HPDE6-E6E7 (cell line): ENCODE data around the gene CLPTM1L.
"Not testable (repeated sequence)": the region's sequence is repeated elsewhere in the genome, so short reads cannot be mapped to it uniquely, and the experiment has no call there.

Source experiments
- DNase-seq: peaks from one replicate; pipeline ENCODE4 v3.0.0; 2011; ENCODE audit warnings: missing footprints; ENCODE audit errors: extremely low spot score

The CLPTM1L gene

DNA sequence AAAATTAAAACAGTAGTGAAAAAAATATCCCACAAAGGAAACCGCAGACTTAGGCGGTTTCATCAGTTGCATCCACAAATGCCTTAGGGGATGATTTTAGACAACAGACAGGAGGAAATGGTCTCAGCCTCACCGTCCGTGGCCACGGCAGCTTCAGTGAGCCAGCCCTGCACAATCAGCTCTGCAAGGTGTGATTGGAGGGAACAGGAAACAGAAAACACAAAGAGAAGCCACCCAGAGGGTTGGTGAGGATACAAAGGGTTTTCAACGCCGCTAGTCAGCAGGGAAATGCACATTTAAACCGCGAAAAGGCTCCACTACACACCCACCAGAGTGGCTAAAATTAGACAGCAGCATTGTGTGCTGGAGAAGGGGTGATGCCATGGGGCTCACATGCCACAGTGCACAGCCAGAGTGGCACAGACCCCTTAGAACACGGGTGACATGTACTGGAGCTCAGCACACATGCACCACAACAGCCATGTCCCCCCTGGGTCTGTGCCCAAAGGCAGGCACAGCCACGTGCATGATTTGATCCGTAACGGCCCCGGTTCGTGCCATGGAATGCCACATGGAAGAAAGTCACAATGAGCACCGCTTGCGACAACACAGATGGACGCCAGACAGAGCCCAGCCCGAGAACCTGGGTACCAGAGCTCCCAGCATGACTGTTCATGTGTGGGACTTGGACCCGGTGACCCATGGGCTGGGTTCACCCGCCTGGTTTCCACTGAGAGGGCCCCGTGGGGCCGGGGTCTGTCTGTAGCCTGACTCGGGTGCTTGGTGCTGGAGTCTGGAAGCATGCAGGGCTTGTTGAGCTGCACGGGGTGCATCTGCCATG, 31.7 kb downstream of the CLPTM1L start:
- DNase-seq: no peak

DNA sequence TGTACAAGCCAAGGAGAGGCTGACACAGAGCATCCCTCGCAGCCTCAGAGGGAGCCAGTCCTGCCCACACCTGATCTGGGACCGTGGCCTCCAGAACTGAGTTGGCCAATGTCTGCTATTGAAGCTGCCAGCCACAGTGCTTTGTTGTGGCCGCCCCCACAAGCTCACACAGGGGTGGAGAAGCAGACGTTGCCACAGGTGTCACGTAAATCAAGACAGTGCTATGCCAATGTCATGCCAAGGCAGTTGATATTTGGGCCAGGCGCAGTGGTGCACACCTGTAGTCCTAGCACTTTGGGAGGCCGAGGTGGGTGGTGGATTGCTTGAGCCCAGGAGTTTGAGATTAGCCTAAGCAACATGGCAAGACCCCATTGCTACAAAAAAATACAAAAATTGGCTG, 32.7 kb downstream of the CLPTM1L start:
- no peak for DNase-seq

DNA sequence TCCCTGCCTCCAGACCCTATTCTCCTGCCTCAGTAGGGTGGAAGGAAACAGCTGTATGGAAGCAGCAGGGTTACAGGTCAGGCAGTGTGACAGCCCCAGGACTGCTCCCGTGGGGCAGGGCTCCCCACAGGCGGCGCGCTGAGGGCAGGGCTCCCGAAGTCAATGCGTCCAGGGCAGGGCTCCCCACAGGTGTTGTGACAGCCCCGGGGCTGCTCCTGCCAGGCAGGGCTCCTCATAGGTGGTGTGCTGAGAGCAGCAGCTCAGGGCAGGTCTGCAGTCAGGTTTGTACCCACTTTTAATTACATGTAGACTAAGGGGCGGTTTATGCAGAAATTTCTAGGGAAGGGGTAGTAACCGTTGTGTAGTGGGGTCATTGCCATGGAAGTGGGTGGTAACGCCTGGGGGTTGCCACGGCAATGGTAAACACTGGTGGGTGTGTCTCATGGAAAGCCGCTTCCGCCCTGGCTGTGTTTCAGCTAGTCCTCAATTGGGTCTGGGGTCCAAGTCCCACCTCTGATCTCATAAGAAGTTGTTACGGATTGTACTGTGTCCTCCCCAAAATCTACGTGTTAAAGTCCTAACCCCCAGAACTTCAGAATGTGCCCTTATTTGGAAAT, 33.4 kb downstream of the CLPTM1L start:
- DNase-seq: no peak

DNA sequence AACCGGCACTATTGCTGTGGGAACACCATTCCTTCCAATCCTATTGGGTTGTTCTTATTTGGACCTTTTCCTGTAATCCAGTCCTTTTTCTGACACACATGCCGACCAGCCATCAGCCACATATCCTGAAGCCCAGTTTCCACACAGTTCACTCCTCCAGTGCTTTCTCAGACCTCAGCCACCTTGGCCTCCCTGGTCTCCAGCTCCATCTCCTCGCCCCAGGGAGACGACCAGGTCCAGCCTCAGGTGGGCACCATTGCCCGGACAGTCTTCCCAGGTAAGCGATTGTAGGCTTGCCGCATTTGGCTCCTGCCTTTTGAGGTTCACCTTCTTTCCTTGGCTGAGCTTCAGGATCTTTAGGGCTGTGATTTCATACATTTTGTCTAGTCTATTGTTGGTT, 34.8 kb downstream of the CLPTM1L start:
- no peak for DNase-seq

DNA sequence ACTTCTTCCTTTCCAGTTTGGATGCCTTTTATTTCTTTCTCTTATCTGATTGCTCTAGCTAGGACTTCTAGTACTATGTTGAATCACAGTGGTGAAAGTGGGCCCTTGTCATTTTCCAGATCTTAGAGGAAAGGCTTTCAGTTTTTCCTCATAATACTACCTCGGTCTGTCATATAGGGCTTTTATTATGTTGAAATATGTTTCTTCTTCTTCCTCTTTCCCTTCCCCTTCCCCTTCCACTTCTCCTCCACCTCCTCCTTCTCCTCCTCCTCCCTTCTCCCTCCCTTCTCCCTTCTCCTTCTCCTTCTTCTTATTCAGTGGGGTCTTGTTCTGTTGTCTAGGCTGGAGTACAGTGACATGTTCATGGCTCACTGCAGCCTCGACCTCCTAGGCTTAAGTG, 40.9 kb downstream of the CLPTM1L start:
- no peak for DNase-seq

DNA sequence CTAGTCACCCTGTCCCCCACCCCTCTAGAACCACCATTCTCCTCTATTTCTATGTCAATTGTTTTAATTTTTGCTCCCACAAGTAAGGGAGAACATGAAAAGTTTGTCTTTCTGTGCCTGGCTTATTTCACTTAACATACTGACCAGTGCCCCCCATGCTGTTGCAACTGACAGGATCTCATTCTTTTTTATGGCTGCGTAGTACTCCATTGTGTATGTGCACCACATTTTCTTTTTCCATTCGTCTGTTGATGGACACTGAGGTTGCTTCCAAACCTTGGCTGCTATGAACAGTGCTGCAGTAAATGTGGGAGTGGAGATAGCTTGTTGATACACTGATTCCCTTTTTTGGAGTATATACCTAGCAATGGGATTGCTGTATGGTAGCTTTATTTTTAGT, 42.6 kb downstream of the CLPTM1L start:
- no peak for DNase-seq

DNA sequence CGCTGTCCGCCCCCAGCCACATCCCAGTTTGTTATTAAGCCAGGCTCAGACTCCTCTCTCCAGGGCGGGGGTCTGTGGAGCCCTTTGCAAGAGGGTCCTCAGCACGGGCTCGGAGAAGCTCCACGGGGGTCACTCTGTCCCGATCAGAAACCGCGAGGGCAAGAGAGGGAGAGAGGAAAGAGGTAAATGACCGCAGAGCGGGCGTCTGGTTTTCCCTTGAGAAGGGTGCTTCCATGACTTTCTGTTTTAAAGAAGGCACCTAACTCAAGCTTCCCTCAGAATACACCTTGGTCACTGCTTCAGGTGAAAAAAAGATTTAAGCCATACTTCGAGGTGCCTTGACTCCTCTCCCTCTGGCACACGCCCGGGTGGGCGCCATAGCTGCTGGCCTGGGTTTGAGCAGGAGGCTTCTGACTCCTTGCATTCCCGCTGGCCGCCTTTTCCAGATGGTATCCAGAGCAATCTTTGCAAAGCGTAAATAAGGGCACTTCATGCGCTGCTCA, 44.3 kb downstream of the CLPTM1L start:
- no peak for DNase-seq

DNA sequence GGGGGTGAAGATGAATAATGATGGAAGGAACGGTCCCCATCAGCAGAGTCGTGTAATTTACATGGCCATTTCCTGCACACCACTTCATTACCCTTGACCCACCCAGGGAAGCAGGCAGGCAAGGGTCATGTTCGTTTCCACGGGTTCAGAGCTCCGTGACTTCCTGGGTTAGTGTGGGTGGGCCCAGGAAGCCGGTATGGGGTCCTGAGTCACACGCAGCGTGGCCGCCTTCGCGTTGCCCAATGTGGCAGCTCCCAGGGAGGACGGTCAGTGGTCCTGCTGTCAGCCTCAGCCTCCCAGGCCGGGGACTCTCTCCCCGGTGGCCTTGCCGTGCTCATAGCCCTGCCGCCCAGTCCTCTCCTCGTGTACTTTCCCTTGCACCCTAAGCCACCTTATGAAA, 44.9 kb downstream of the CLPTM1L start:
- DNase-seq: no peak

DNA sequence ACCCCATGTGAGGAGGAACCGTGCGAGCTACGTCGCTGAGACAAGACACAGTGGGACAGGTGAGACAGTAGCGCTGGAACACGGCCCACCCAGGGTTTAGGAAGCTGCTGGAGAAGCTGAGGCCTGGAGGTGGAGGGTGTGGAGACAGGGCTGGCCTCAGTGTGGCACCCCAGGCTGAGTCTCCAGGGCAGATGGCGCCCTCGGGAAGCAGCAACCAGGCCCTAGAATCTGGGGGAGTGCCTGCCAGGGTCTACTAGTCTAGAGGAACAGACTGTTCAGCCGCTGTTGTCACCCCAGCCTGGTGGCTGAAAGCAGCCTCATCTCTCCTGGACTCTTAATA, 45.4 kb downstream of the CLPTM1L start:
- DNase-seq: no peak

DNA sequence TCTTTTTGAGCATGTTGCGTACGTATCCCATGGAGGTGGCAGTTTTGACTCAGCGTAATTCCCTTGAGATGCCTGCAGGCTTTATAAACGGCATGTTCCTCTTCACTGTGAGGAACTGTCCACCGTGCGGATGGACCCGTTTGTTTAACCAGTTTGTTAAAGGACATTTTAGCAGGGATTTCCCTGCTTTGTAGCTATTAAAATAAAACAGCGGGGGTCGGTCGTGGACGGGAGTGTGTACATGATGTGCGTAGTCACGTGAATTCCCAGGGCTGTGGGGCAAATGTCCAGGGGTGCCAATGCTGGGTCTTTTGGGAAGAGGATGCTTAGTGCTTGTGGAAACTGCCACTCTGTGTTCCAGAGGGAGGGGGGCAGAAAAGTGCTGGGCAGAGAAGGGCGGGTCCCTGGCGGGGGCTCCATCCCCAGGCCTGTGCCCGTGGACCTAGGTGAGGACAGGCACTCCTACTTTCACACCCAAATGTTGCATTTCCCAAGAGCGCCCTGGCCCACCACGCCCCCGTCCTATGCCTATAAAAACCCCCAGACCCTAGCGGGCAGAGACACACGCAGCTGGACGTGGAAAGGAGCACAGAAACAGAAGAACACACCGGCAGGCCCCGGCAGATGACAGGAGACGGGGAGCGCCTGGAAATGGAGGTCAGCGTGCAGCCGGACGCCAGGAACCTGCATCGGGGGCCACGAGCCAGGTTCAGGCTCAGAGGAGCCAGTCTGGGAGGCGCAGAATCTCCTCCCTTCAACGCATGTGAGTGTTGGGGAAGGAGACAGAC, 46.0 kb downstream of the CLPTM1L start:
- no peak for DNase-seq

DNA sequence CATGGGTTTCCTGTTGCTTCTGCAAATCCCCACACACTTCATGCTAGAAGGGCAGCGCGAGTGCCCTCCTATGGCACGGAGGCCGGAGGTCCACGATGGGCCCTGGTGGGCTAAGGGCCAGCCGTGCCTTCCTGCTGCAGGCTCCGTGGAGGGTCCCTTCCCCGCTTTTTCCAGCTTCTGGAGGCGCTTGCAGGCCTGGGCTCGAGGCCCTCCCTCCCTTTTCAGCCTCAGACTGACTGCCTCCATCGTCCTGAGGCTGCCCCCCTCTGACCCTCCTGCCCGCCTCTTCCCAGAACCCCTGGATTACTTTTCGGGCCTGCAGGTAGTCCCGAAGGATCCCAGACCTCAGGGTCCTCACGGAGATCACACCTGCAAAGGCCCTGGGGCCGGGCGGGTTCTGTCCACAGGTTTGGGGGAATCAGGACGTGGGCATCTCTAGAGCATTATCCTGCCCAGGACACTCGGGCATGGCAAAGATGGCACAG, 46.8 kb downstream of the CLPTM1L start:
- DNase-seq: no peak

DNA sequence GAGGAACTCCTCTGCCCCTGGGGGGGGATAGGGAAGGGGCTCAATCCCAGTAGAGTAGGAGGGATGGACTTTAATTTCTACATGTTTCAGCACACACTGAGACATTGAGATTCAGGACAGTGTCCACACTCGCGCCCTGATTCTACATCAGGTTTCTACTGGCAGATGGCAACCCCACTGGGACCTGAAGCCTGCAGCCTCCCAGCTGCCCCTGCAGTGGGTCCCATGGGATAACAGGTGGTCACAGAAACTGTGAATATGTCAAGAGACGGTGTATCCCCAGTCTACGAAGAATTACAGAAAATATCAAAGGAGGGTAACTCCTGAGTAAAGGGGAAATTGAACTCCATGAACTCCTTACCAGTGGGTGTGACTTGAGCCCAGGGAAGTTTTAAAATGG, 47.7 kb downstream of the CLPTM1L start:
- no peak for DNase-seq

DNA sequence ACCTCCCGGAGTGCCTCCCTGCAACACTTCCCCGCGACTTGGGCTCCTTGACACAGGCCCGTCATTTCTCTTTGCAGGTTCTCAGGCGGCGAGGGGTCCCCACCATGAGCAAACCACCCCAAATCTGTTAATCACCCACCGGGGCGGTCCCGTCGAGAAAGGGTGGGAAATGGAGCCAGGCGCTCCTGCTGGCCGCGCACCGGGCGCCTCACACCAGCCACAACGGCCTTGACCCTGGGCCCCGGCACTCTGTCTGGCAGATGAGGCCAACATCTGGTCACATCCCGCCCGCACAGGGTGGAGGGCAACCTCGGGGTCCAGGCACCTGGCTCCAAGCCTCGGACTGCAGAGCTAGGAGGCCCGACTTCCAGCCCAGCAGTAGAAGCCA, 49.3 kb downstream of the CLPTM1L start:
- no peak for DNase-seq

DNA sequence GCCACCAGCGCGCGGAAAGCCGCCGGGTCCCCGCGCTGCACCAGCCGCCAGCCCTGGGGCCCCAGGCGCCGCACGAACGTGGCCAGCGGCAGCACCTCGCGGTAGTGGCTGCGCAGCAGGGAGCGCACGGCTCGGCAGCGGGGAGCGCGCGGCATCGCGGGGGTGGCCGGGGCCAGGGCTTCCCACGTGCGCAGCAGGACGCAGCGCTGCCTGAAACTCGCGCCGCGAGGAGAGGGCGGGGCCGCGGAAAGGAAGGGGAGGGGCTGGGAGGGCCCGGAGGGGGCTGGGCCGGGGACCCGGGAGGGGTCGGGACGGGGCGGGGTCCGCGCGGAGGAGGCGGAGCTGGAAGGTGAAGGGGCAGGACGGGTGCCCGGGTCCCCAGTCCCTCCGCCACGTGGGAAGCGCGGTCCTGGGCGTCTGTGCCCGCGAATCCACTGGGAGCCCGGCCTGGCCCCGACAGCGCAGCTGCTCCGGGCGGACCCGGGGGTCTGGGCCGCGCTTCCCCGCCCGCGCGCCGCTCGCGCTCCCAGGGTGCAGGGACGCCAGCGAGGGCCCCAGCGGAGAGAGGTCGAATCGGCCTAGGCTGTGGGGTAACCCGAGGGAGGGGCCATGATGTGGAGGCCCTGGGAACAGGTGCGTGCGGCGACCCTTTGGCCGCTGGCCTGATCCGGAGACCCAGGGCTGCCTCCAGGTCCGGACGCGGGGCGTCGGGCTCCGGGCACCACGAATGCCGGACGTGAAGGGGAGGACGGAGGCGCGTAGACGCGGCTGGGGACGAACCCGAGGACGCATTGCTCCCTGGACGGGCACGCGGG, 49.9 kb downstream of the CLPTM1L start, which contains the start of gene TERT:
Gene TERT (minus strand): TSS at position 234 of the 815 bp plus-strand sequence. CDS start 79 bp downstream, at position 155.
- no peak for DNase-seq

DNA sequence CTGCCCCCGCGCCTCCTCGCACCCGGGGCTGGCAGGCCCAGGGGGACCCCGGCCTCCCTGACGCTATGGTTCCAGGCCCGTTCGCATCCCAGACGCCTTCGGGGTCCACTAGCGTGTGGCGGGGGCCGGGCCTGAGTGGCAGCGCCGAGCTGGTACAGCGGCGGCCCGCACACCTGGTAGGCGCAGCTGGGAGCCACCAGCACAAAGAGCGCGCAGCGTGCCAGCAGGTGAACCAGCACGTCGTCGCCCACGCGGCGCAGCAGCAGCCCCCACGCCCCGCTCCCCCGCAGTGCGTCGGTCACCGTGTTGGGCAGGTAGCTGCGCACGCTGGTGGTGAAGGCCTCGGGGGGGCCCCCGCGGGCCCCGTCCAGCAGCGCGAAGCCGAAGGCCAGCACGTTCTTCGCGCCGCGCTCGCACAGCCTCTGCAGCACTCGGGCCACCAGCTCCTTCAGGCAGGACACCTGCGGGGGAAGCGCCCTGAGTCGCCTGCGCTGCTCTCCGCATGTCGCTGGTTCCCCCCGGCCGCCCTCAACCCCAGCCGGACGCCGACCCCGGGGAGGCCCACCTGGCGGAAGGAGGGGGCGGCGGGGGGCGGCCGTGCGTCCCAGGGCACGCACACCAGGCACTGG, 50.6 kb downstream of the CLPTM1L start:
- no peak for DNase-seq

DNA sequence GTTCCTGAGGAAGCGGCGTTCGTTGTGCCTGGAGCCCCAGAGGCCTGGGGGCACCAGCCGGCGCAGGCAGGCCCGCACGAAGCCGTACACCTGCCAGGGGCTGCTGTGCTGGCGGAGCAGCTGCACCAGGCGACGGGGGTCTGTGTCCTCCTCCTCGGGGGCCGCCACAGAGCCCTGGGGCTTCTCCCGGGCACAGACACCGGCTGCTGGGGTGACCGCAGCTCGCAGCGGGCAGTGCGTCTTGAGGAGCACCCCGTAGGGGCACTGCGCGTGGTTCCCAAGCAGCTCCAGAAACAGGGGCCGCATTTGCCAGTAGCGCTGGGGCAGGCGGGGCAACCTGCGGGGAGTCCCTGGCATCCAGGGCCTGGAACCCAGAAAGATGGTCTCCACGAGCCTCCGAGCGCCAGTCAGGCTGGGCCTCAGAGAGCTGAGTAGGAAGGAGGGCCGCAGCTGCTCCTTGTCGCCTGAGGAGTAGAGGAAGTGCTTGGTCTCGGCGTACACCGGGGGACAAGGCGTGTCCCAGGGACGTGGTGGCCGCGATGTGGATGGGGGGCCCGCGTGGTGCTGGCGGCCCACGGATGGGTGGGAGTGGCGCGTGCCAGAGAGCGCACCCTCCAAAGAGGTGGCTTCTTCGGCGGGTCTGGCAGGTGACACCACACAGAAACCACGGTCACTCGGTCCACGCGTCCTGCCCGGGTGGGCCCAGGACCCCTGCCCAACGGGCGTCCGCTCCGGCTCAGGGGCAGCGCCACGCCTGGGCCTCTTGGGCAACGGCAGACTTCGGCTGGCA, 51.3 kb downstream of the CLPTM1L start:
- DNase-seq: no peak

DNA sequence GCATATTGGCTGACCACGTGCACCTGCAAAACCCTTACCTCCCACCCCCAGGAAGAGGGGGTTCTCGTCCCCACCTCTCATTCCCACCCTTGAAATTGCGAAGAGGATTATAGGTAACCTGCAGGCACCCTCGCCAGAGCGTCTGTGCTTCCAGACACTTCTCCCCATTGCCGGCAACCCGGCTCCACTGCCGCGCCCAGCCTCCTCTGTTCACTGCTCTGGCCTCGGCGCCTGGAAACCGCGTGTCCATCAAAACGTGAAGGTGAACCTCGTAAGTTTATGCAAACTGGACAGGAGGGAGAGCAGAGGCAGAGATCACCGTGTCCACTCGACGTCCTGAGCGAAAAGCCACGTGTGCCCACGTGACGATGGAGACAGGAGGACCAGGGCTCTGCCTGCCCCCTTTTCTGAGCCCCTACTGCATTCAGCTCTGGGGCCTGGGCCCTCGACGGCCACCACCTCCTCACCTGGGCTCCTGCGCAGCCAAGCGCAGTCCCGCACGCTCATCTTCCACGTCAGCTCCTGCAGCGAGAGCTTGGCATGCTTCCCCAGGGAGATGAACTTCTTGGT, 52.0 kb downstream of the CLPTM1L start:
- DNase-seq: no peak

DNA sequence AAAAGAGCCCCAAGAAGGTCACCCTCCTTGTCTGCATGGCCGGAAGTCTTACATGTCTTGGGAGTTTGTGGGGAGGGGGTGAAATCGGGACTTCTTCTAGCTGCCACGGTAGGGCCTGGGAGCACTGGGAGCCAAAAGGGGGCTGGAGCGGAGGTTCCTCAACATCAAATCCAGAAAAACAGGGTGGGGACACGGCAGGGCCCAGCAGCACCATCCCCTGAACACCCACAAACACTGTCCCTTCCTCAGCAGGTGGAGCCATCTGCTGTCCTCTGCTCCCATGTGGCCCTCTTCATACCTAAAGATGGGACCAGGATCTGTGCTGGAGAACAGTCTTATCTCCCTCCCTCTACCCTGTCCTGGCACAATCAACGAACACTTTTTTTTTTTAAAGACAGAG, 52.8 kb downstream of the CLPTM1L start:
- no peak for DNase-seq

DNA sequence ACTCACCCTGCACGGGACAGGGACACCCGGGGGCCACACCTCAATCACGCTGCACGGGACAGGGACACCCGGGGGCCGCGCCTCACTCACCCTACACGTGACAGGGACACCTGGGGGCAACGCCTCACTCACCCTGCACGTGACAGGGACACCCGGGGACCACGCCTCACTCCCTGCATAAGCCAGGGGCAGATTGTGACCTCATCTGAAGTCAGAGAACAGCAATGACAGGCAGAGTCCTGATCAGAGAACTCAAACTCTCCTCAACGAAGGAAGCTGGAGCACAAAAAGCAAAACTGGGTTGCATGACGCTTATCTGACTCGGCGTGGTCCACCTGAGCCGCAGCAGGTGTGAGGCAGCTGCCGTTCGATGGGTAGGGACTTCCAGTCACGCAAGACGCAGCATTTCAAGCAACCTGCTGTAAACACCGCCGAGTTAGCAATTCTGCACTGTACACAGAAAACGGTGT, 53.3 kb downstream of the CLPTM1L start:
- no peak for DNase-seq

DNA sequence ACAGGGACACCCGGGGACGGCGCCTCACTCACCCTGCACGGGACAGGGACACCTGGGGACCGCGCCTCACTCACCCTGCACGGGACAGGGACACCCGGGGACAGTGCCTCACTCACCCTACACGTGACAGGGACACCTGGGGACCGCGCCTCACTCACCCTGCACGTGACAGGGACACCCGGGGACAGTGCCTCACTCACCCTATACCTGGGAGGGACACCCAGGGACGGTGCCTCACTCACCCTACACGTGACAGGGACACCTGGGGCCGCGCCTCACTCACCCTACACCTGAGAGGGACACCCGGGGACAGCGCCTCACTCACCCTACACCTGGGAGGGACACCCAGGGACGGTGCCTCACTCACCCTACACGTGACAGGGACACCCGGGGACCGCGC, 53.9 kb downstream of the CLPTM1L start:
- not testable (repeated sequence) for DNase-seq
